Activated B cell treated with CpG ODN at 0.5 μM for 24 hours (primary cell): ENCODE data around the gene HOXC6. TPM values are rescaled to one million over a fixed set of nuclear protein-coding genes. Genes with fewer than 3 reads are reported as not detected.

Experiments used
- ATAC-seq: fragments of 200-7000 bp; cut with Tn5 transposase; one replicate; pipeline ENCODE4 v1.10.0; 2021; ENCODE audit warnings: low read depth, mild to moderate bottlenecking, moderate library complexity
- CTCF ChIA-PET: fragments of 350-600 bp; sonication (Branson Sonifier 250); formaldehyde crosslinking; loops from one replicate; lab custom pipeline; 2021; ENCODE audit warnings: antibody characterized with exemption; lab: Charles Lee
- POLR2A ChIA-PET: fragments of 350-600 bp; sonication (Branson Sonifier 250); formaldehyde crosslinking; loops from one replicate; lab custom pipeline; 2021; ENCODE audit warnings: antibody characterized with exemption; lab: Charles Lee
- DNase-seq: peaks from one replicate; pipeline ENCODE4 v3.0.0; 2022
- H3K27ac Mint-ChIP-seq: one replicate; pipeline ENCODE4 v1.8.0; 2020; ENCODE audit warnings: mixed read lengths
- H3K27me3 Mint-ChIP-seq: one replicate; pipeline ENCODE4 v1.8.0; 2021; ENCODE audit warnings: mixed read lengths
- H3K36me3 Mint-ChIP-seq: one replicate; pipeline ENCODE4 v1.8.0; 2021; ENCODE audit warnings: low read depth, mixed read lengths
- H3K4me1 Mint-ChIP-seq: one replicate; pipeline ENCODE4 v1.8.0; 2021; ENCODE audit warnings: mixed read lengths
- H3K4me3 Mint-ChIP-seq: one replicate; pipeline ENCODE4 v1.8.0; 2020; ENCODE audit warnings: mild to moderate bottlenecking, mixed read lengths
- H3K9me3 Mint-ChIP-seq: one replicate; pipeline ENCODE4 v1.8.0; 2020; ENCODE audit warnings: mixed read lengths
- intact Hi-C: fragments of 100-400 bp; cut with micrococcal nuclease; formaldehyde crosslinking; loops from one replicate; pipeline ENCODE4 v1.15.1; 2024
- total RNA-seq: library from RNA; stranded (reverse); gene quantifications from 2 replicates; pipeline ENCODE4 v1.2.3, GENCODE V29; 2022
- TF ChIP-seq, protein P1 (sequence below): fragments of 200-600 bp; IDR thresholded peaks from one replicate; pipeline ENCODE4 v1.8.0; 2022; ENCODE audit warnings: antibody characterized with exemption, mild to moderate bottlenecking

Gene HOXC6
- total RNA-seq, 1 donor from 2014 or later: not detected

- ATAC-seq (no peak), DNase-seq (no peak)
- TF ChIP-seq, protein P1, sequence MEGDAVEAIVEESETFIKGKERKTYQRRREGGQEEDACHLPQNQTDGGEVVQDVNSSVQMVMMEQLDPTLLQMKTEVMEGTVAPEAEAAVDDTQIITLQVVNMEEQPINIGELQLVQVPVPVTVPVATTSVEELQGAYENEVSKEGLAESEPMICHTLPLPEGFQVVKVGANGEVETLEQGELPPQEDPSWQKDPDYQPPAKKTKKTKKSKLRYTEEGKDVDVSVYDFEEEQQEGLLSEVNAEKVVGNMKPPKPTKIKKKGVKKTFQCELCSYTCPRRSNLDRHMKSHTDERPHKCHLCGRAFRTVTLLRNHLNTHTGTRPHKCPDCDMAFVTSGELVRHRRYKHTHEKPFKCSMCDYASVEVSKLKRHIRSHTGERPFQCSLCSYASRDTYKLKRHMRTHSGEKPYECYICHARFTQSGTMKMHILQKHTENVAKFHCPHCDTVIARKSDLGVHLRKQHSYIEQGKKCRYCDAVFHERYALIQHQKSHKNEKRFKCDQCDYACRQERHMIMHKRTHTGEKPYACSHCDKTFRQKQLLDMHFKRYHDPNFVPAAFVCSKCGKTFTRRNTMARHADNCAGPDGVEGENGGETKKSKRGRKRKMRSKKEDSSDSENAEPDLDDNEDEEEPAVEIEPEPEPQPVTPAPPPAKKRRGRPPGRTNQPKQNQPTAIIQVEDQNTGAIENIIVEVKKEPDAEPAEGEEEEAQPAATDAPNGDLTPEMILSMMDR: no peak
- no peaks in the 10 kb centered on the region for H3K9me3 Mint-ChIP-seq
- POLR2A ChIA-PET: interaction anchor here (0.7 kb wide), 1 partner anchor 17 kb away, joined by 4 read pairs; no protein-coding TSS in a partner anchor
- H3K27ac Mint-ChIP-seq: peak within 1 kb of the TSS; percentile 24
- peaks cover 21% of the 10 kb centered on the region for H3K4me1 Mint-ChIP-seq
- intact Hi-C loops: loop anchor here (10.0 kb wide), 2 partner anchors 246 to 394 kb away; partner anchors contain the start of gene CISTR
- peaks cover 1% of the 10 kb centered on the region for H3K36me3 Mint-ChIP-seq
- CTCF ChIA-PET: interaction anchor here (1.2 to 2.6 kb wide), 2 partner anchors 201 to 207 kb away, joined by 3 to 11 read pairs; no protein-coding TSS in a partner anchor
- no peak within 1 kb of the TSS for H3K4me3 Mint-ChIP-seq
- H3K27me3 Mint-ChIP-seq: peaks cover 78% of the 10 kb centered on the region
Measured at GRCh38 chr12:54000116-54001114, 27.8 kb upstream of the HOXC6 start, which contains the start of gene HOXC9. HOXC9 (plus strand) TSS chr12:54000161; CDS start chr12:54000189, 28 bp downstream.

- H3K27me3 Mint-ChIP-seq: peaks cover 78% of the 10 kb centered on the region
- no peaks in the 10 kb centered on the region for H3K36me3 Mint-ChIP-seq
- H3K4me1 Mint-ChIP-seq: peaks cover 21% of the 10 kb centered on the region
- ChIA-PET CTCF (no interaction called here), POLR2A (no interaction called here)
- TF ChIP-seq, protein P1: no peak
- no peak overlapping the region for H3K27ac Mint-ChIP-seq
- intact Hi-C loops: loop anchor here (10.0 kb wide), 2 partner anchors 247 to 393 kb away; partner anchors contain the start of gene CISTR
- no peak overlapping the region for H3K4me3 Mint-ChIP-seq
- DNase-seq: no peak
- no peaks in the 10 kb centered on the region for H3K9me3 Mint-ChIP-seq
- ATAC-seq: no peak
Measured at GRCh38 chr12:54001283-54002187, 26.7 kb upstream of the HOXC6 start.

GRCh38 chr12:54002278-54002914 lies 25.8 kb upstream of the HOXC6 start:
- H3K4me1 Mint-ChIP-seq: peaks cover 21% of the 10 kb centered on the region

GRCh38 chr12:54002915-54003389 lies 25.3 kb upstream of the HOXC6 start:
- Mint-ChIP-seq H3K4me1 (peaks cover 18% of the 10 kb centered on the region), H3K9me3 (no peaks in the 10 kb centered on the region), H3K4me3 (no peak overlapping the region), H3K27ac (no peak overlapping the region), H3K36me3 (no peaks in the 10 kb centered on the region), H3K27me3 (peaks cover 77% of the 10 kb centered on the region)
- ChIA-PET CTCF (interaction anchor here (7.4 kb wide), 1 partner anchor 189 kb away, joined by 78 read pairs; the partner anchor contains the start of gene SMUG1), POLR2A (interaction anchor here (0.6 kb wide), 1 partner anchor 558 kb away, joined by 3 read pairs; no protein-coding TSS in a partner anchor)
- ATAC-seq (no peak), DNase-seq (no peak)
- TF ChIP-seq, protein P1: no peak
- intact Hi-C loops: loop anchor here (10.0 kb wide), 2 partner anchors 248 to 392 kb away; partner anchors contain the start of gene CISTR

More at GRCh38 chr12:54002278-54002914, 25.8 kb upstream of the HOXC6 start:
- no peaks in the 10 kb centered on the region for H3K36me3 Mint-ChIP-seq
- ChIA-PET POLR2A (no interaction called here), CTCF (interaction anchor here (7.4 kb wide), 1 partner anchor 190 kb away, joined by 78 read pairs; the partner anchor contains the start of gene SMUG1)
- DNase-seq (no peak), ATAC-seq (no peak)
- no peak overlapping the region for H3K27ac Mint-ChIP-seq
- TF ChIP-seq, protein P1: no peak
- intact Hi-C loops: loop anchor here (10.0 kb wide), 2 partner anchors 248 to 392 kb away; partner anchors contain the start of gene CISTR
- H3K27me3 Mint-ChIP-seq: peaks cover 79% of the 10 kb centered on the region
- H3K9me3 Mint-ChIP-seq: no peaks in the 10 kb centered on the region
- H3K4me3 Mint-ChIP-seq: no peak overlapping the region
